Measurements from ENCODE around the gene TRAPPC2L. TPM values are rescaled to one million over a fixed set of nuclear protein-coding genes. Genes with fewer than 3 reads are reported as not detected.
A peak's percentile ranks its signal among the peaks of the same experiment; 100 is the strongest.

Gene TRAPPC2L
- total RNA-seq, 1 experiment from 2014 or later, result 94.1 TPM

- Histone ChIP-seq H3K27me3 (ENCODE audit: insufficient read depth, low read length) (no peaks in the 10 kb centered on the region), H3K9me2 (ENCODE audit: insufficient read depth) (no peaks in the 10 kb centered on the region), H3K4me2 (ENCODE audit: low read length) (peak overlapping the region; percentile 17; the same call in 1 of the 2 replicates), H3K79me2 (ENCODE audit: insufficient read depth, low read length) (no peaks in the 10 kb centered on the region), H3K9me3 (ENCODE audit: control insufficient read depth in 1 of 2, insufficient read depth in 1 of 2, low read depth in 1 of 2, low read length in 2 of 2) (no peaks in the 10 kb centered on the region), H3K9ac (ENCODE audit: low read length) (no peak overlapping the region), H2AFZ (ENCODE audit: low read depth, low read length, poor library complexity, severe bottlenecking) (no peak overlapping the region), H3K36me3 (ENCODE audit: control insufficient read depth in 1 of 2, insufficient read depth in 2 of 2, low read length in 2 of 2) (0 out of 4 replicates have a peak, but pooled peaks cover 0 to 6% of the 10 kb centered on the region in 2 experiments), H3K4me3 (replicated peaks in 1 of 2; ENCODE audit: low read depth in 1 of 2, low read length in 2 of 2) (no peak overlapping the region), H3K27ac (ENCODE audit: low read depth, low read length) (peak overlapping the region; percentile 49), H4K20me1 (ENCODE audit: insufficient read depth) (no peaks in the 10 kb centered on the region), H3K4me1 (ENCODE audit: control insufficient read depth in 1 of 2, insufficient read depth in 2 of 2, low read length in 2 of 2) (peaks cover 7 to 11% of the 10 kb centered on the region in 2 experiments; a peak in 3 of 4 replicates)
- intact Hi-C loops (cut with micrococcal nuclease), result no loop called here
- ChIA-PET CTCF (no interaction called here), RAD21 (ENCODE audit: low non-redundant PET in 1 of 2, low total read pairs in 2 of 2, uncharacterized antibody in 2 of 2, unreplicated experiment in 2 of 2) (no interaction called here), POLR2A (no interaction called here)
- BruUV-seq (replicated peaks), result no TSS peak
- peak; percentile 36 for DNase-seq (ENCODE audit: low read depth, low spot score)
- TF ChIP-seq POLR2A (IDR thresholded peaks at IDR 0.05; ENCODE audit: borderline replicate concordance, extremely low read depth, insufficient read depth, insufficient read length), result no peak
- TF ChIP-seq MAX (IDR thresholded peaks at IDR 0.05), result no peak
- no peak for TF ChIP-seq ATF3 (IDR thresholded peaks at IDR 0.05)
- no peak for TF ChIP-seq POLR2AphosphoS5 (IDR thresholded peaks at IDR 0.05; ENCODE audit: low read depth, low read length)
- no peak for TF ChIP-seq ELF1 (IDR thresholded peaks at IDR 0.05; ENCODE audit: borderline replicate concordance, low read depth)
- no peak for TF ChIP-seq FOSL1 (IDR thresholded peaks at IDR 0.05; ENCODE audit: low read depth)
- TF ChIP-seq CTCF (IDR thresholded peaks at IDR 0.05 in 2 of 3, conservative IDR thresholded peaks at IDR 0.05 in 1 of 3; ENCODE audit: borderline replicate concordance in 1 of 3, insufficient read depth in 1 of 3, low read depth in 2 of 3, low read length in 2 of 3), result no peak
- no peak for TF ChIP-seq ZFX (IDR thresholded peaks at IDR 0.05)
- TF ChIP-seq JUND (IDR thresholded peaks at IDR 0.05), result no peak
- TF ChIP-seq EGR1 (IDR thresholded peaks at IDR 0.05; ENCODE audit: low read depth), result no peak; the same call in 1 of the 2 replicates
- no peak for TF ChIP-seq REST (IDR thresholded peaks at IDR 0.05; ENCODE audit: low read depth)
- TF ChIP-seq ZNF274 (IDR thresholded peaks at IDR 0.05; ENCODE audit: low read depth, low read length), result no peak
- TF ChIP-seq CBX3 (IDR thresholded peaks at IDR 0.05; ENCODE audit: low read depth), result no peak
- TF ChIP-seq RAD21 (IDR thresholded peaks at IDR 0.05; ENCODE audit: low read depth), result no peak
- peak; percentile 67 for ATAC-seq
These were observed 25.6 kb downstream of the TRAPPC2L start for GRCh38 chr16:88882358-88883030.

All from HCT116 (cell line).